HK-2 (cell line): ENCODE results near the gene LIF.

Experiments used
- DNase-seq: peaks from one replicate; pipeline ENCODE4 v3.0.0-alpha.2; 2018; ENCODE audit not compliant: unreplicated experiment

LIF gene

DNA sequence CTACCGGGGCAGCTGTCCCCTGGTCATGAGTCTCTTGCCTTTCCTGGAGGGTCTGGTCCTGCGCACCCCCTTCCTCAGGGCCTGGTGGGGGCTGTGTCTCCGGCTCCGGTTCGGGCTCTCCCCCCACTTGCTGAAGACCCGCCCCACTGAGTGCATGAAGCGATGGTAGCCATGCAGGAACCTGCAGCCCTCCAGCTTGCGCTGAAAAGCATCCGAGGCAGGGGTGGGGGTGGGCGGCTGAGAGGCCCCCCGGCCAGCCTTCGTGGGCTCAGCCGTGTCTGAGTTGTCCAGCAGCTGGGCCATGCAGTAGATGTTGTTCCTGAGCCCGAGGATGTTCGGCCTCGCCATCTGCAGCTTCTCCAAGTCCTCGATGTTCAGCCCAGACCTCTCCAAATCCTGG lies 17.3 kb upstream of the LIF start:
- no peak for DNase-seq

DNA sequence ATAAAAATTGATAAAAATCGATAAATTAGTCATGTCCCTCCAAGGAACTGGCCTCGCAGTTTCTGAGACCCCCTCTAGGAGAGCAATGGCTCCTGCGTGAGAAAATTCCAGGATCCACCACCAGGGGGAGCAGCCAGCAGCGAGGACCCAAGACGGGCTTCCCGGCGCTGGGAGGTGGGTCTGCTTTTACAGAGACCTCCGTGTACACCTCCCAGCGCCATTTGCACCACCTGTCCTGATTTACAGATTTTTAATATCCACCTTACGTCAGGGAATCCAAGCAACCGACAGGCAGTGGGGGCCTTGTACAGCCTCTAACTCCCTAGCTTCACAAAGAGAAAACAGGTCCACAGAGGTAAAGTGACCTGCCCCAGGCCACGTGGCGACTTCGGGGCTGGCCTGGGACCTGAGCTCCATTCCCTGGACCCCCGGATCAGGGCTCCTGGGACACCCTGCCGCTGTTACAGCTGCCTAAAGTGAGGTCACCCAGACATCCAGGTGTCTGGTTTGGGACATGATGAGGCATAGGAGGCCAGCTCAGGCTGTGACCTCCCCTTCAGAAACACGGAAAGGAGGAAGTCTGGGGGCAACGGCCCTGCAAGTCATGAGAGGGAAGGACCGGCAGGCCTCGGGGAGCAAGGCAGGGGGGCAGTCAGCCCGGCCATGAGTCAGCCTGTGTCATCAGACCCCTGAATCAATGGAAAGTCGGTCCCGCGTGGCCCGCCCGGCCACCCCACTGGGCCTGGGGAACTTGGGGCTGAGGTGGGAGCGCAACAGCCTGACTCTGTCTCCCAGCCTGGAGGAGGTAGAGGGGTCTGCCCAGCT lies 16.6 kb upstream of the LIF start:
- peak; percentile 78 for DNase-seq

DNA sequence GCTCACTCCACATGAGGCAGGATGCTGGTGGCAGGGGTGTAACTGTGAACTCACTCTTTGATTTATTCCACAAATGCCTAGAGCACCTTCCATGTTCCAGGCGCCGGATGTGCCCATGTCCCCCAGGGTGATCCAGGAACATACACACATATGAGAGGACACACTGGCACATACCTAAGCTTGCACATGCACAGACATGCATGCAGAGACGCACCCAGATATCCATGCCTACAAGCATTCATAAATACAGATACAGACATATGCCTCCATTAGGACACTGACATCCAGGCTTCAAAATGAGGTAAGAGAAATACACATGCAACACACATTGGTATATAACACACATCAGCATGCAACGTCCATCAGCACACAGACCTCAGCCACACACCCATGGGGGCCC lies 15.6 kb upstream of the LIF start:
- no peak for DNase-seq

DNA sequence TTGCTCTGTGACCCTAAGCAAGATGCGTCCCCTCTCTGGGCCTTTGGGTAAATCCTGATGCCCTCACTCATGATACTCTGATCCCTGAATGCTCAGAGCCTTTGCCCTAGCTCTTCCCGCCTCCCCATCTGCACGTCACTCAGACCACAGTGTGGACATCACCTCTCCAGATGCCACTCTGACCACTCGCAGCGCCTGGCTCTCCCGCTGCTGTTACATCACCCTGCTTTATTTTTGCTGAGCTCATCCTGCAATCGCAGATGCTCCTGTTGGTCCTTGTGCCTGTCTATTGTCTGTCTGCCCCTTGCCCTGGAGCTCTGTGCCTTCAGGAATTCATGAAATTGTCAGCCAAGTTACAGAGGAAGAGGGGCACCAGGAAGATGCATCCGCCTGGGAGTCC lies 14.6 kb upstream of the LIF start:
- peak; percentile 31 for DNase-seq

DNA sequence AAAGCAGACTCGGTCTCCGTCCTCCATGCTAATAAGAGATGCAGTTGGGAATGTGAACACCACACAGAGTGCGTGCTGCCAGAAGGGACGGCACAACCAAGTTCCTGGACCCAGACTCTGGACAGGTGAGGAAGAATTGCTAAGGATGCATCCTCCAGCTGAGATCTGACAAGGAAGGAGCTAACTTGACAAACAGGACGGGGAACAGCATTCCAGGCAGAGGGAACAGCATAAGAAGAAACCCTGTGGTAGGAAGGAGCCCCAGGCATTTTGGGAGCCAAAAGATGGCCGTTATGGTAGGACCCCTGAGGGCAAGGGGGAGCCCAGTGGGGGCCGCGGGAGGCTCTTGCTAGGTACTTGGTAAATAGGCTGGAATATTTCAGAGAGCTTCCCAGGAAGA lies 14.1 kb upstream of the LIF start:
- no peak for DNase-seq

DNA sequence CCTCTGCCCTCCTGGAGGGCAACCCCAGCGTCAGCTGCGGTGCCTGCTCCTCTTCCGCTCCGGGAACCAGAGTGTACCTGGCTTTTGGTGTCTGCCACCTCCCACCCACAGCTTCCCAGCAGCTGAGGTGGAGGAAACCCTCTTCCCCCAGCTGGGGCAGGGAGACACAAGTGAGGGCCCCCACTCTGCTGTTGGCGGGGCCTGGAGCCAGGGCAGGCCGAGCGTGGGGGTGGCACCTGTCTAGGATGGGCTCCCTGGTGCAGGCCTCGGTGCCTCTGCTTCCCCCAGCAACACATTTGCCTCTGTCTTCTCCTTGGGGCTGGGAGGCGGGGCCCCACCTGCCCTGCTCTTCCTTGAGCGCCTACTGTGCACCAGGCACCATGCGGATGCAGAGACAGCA lies 13.7 kb upstream of the LIF start:
- DNase-seq: no peak

DNA sequence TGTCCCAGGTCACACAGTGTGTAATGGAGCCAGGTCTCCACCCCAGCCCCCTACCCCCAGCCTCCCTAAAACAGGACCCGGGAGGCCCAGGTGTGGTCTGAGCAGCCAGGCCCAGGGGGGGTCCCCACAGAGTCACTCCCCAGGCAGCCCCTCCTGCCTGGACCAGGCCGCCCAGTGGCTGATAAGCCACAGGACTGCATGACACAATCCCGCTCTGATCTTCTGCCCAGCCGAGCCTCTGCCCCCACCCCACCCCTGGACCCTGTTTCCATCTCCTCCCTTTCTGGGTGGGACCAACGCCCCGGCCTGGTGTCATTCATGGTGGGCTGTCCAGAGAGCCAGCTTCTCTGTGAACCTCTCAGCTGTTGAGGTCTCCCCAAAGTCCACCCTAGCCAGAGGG lies 7.8 kb upstream of the LIF start:
- peak; percentile 71 for DNase-seq

DNA sequence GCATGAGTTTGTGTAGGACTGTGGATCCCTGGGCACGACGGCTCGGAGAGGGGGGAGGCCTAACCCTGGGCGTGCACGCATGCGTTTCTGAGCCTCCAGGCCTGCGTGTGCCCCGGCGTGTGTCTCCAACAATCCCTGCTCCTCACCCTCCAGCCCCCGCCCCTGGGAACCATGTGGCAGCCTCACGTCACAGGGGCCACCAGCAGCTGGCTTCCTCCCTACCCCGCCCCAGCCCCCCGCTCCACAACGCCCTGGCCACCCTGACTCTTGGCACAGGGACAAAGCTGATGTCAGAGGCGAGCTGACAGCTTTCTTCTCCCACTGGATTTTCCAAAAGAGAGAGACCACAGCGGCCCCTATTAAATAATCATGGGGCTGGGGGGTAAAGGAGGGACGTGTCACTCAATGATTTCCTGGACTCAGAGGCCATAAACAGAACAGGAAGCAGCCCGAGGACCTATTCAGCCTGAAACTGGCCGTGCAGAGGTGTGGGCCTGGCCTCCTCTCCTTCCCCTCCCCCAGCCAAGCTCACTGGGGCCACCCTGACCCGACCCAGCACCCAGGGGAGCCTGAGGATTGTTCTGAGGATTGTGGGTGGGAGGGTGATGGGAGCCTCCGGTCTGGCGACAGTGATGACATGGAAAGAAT lies 6.8 kb upstream of the LIF start:
- DNase-seq: peak; percentile 88

DNA sequence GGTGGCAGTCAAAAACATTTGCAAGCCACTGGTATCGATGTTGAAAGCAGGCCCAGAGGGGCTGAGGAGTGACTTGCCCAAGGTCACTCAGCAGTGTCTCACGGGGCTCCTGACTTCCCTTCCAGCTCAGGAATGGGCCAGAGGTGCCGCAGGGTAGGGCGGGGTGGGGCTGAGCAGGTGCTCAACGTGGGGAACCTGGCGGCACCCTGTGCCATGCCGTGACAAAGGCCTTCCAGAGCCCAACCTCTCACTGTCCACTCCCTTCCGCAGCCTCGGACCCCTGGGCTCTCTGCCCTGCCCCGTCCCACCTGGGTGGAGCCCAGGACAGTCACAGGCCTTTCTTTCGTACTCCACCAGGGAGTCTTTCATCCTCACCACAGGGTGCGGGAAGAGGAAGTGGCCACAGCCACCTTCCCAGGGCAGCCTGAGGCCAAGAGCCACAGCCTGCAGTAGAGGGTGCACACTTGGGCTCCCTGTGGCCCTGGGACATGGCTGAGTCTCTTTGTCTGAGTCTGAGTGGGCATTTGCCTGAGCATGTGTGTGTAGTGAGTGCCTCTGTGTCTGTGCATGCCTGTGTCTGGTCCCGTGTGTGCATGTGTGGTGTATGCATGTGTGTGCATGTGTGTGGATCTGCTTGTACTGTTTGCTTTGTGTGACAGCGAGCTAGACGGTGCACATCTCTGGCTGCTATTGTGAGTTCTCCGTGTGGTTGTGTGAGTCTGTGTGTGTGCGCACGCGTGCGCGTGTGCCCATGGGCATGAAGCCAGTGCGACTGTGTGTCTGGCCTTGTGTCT lies 6.0 kb upstream of the LIF start:
- DNase-seq: no peak

DNA sequence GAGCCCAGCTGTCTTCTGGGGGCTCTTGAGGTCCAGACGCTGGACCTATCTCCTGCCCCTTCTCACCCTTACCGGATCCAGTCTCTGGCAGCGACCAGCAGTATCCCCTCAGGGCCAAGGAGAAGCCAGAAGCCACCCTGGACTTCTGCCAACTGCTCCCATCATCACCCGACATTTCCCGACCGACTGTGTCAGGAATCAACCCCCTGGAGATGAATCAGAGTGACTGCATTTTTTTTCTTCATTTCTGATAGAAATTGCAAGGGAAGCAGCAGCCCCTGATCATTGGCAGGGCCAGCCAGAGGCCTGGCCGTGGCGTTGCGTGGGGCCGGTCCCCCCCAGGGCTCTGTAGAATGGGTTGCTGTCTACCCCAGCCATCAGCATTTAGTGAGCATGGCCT lies 5.2 kb upstream of the LIF start:
- DNase-seq: peak; percentile 77

DNA sequence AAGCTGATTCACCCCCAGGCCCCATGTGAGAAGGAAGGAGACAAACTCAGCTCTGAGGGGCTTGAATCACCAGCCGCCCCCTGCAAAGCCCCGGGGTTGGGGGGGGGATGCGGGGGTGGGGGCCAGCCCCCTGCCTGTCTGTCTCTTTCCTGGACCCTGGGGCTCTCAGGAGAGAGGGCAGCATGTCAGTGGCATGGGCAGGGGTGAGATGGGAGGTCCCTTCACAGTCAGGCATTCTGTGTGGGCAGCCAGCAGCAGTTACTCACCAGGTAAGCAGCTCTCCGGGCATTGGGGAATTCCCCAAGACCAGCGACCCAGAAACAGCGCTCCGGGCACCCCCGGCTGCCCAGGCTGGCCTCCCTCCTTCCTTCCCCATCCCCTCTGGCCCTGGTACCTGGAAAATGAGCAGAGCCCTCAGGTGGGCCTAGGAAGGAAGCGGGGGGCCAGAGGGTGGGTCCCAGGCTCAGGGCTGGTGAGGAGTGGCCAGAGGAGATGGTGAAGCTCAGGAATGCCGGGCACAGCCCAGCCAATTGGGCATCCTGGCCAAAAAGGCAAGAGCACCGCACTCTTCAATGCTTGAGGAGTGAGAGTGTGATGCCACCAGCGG lies 4.2 kb upstream of the LIF start:
- DNase-seq: peak; percentile 92

DNA sequence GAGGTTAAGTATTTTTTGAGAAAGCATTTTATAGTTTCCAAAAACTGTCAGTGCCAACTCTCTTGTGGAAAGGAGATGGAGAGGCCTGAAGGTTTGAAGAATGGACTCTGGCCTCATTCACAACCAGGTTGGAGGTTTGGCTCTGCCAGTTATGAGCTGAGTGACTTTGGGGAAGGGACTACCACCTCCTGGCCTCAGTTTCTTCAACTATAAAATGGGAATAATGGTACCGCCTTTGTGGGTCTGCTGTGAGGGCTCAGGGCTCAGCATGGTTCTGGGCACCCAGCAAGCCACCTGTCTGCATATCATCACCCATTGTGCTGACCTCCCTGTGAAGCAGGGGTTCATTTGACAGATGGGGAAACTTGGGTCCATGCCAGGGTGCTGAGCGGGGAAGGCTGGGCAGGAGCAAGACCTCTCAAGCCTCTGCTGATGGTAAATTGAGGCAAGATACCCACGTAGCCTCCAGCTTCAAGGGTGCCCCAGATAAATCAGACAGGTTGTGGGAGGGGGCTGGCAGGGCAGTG lies 3.5 kb upstream of the LIF start:
- no peak for DNase-seq

DNA sequence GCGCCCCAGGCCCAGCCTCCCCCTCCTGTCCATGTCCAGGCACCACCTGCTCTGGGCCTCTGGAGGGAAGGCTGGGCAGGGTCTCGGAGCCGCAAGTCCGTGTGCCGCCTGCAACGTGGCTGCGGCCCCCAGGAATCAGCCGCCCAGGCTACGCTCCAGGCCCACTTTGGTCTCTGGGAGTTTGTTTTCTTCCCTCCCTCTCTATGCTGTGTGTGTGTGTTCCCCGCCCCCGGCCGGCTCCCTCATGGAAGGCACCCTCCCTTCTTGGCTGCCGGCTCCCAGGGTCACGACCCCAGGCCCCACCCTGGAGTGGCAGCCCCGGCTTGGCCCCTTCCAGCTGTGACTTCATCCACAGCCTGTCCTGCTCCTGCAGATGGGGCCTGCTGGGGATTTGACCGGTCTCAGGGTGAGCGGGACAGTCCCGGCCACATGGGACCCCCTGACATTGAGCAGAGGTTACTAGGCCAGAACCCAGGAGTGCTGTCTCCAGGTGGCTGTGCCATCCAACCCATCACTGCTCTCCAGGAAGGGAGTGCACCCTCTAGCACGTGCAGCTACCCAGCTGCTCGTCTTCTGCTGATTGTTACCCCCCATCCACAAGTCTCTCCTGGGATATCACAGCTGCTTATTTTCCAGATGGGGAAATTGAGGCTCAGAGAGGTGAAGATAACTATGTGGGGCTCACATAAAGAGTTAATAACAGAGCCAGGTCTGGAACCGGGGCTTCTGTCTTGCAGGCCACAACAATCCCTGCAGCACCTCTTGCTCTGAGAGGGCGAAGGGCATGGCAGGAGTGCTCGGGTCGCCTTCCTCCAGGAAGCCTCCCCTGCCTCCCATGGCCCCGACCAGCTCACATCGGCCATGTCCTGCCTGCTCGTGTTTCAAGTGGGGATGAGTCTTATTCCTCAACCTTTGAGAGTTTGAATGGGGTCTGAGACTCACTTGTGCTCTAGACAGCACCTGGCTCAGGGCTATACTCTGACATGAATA lies 2.8 kb upstream of the LIF start:
- DNase-seq: no peak

DNA sequence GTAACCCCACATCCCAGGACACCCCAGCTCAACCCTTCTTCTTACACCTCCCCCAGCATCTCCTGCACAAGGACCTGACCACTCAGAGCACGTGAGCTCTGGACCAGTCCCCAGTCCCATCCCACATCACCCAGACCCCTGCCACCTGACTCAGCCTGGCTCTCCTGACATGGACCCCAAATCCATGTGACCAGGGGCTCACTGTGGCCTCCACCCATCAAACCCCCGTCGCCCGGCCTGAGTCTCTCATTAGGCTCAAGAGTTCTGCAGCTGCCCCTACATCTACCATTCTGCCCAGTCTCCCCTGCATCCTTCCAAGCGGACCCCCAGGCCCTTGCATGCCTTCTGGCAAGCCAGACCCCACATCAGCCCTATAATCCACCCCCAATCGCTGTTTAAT lies 1.9 kb upstream of the LIF start:
- DNase-seq: no peak

DNA sequence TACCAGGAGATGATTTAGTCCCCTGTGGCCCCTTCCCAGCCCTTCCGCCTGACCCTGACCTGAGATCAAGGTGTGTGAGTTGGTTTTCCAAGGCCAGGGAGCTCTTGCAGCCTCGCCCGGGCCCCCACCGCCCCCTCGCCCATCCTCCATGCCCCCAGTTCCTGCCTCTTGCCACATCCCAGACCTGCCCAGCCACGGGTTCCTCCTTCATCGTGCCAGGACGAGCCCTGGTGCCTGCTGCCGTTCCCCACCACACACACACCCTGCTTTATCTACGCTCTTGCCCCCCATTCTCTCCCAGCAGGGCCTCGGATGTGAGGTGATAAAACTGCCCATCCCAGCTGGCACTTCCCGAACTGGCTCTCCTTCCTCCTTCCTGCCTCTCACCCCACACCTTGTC lies 1.4 kb upstream of the LIF start:
- no peak for DNase-seq

DNA sequence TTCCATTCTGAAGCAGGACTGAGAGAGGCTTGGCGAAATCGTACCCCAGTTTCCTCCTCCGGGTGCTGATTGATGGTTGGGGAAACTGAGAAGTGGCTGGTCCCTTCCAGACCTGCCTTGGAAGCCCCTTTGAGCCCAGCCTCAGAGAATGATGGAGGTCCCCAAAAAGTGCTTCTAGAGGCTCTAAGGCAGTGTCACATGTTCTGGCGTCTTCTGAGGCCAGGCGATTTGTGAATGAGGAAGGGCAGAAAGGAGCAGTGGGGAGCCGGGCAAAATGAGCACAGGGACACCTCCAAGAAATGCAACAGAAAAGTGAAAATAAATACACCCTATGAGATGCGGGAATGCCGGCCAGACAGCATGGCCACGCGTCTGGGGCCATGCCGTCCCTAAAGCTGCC lies 1.0 kb upstream of the LIF start:
- DNase-seq: no peak

DNA sequence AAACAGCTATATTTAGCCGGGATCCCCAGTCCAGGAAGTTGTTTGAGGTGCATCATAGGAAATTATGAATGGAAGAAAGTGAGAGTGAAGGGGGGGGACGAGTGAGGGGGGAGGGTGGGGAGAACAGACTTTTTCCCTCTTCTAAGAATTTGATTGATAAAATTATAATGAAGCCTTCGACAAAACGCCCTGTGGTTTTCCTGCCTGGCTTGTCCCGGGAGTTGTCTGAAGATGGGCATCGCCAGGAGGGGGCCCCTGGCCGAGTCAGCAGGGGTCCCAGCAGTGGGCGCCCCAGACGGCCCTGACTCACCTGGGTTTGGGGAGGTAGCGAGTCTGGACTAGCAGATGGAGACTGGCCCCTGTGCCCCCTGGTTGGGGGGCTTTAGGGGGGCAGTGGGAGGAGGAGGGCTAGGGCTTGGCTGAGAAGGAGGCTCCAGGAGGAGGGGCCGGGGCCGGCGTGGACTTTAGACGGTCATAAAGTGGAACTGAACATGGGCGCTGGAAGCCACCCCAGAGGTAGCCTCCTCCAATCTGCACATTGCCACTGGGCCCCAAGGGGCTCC lies 336 bp upstream of the LIF start:
- DNase-seq: no peak

DNA sequence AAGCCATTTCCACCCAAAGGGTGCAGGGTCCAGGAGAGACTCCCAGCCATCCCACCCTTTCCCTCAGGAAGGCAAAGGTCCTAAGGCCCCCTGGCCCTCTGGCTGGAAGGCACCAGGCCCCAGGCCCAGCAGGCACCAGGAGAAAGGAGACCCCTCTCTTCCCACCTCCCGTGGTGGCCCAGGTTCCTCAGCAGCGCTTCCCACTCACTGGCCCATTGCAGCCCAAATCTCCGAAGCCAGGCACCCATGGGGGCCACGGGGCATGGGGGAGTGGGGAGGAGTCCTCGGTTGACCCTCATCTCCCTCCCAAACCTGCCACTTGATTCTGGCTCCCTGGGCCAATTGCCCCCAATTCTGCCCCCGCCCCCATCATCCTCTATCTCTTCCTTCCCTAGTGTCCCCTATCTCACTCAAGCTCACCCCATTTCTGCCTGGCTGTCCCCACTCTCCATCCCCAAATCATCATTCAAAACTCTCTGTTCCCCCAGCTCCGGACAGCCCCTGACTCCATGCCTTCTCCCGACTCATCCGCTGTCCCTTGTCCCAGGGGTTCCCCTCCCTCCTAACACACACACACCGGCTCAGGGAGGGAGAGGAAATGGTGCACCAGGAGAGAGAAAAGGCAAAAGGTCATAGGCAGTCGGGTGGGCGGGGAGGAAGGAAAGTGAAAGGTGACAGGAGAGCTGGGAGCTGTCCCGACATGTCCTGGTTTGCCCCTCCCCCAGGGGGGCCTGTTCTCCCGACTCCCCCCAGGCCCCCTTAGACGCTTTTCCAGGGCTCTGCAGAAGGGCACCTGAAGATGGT lies 1.2 kb downstream of the LIF start:
- DNase-seq: no peak

DNA sequence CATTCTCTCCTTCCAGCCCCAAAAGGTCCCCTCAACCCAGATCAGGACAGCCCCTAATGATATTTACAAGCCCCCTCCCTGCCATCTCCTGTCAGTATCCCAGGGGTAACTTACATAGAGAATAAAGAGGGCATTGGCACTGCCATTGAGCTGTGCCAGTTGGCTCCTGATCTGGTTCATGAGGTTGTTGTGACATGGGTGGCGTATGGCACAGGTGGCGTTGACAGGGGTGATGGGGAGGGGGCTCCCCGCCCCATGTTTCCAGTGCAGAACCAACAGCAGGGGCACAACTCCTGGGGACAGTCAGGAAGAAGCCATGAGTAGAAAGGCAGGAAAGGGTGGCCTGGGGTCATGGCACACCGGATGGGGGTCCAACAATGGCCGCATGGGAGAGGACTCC lies 1.9 kb downstream of the LIF start:
- no peak for DNase-seq

DNA sequence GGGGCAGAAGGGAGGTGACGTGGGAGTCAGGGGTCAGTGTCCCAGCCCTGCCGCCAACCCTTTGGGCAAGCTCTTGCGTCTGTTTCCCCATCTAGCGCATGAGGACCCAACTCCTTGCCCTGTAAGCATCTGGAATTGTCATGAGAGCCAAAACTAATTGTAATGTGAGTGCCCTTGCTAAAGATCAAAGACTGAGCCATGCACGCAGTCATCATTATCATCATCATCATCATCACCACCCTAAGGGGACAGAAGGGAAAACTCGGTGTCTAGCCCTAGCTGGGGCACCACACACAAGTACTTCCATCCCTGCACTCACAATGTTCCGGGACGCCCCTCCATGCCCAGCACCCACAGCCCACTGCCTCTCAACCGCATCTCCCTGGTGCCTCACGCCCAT lies 2.5 kb downstream of the LIF start:
- DNase-seq: no peak
